ENCODE data around the gene PAGR1. TPM values are rescaled to one million over a fixed set of nuclear protein-coding genes. Genes with fewer than 3 reads are reported as not detected.
A peak's percentile ranks its signal among the peaks of the same experiment; 100 is the strongest.
"Not testable (repeated sequence)": the region's sequence is repeated elsewhere in the genome, so short reads cannot be mapped to it uniquely, and the experiment has no call there.

PAGR1 gene
- total RNA-seq, 1 donor from 2014 or later = 23.0 TPM

- Mint-ChIP-seq H3K4me1 (ENCODE audit: low read depth) (peaks cover 10% of the 10 kb centered on the region), H3K27me3 (ENCODE audit: low read depth) (peaks cover 6% of the 10 kb centered on the region), H3K9me3 (ENCODE audit: low read depth) (no peaks in the 10 kb centered on the region), H3K4me3 (ENCODE audit: unreplicated experiment) (no peak overlapping the region), H3K27ac (ENCODE audit: unreplicated experiment) (no peak overlapping the region), H3K36me3 (ENCODE audit: low read depth) (no peaks in the 10 kb centered on the region)
- TF ChIP-seq, protein P1, sequence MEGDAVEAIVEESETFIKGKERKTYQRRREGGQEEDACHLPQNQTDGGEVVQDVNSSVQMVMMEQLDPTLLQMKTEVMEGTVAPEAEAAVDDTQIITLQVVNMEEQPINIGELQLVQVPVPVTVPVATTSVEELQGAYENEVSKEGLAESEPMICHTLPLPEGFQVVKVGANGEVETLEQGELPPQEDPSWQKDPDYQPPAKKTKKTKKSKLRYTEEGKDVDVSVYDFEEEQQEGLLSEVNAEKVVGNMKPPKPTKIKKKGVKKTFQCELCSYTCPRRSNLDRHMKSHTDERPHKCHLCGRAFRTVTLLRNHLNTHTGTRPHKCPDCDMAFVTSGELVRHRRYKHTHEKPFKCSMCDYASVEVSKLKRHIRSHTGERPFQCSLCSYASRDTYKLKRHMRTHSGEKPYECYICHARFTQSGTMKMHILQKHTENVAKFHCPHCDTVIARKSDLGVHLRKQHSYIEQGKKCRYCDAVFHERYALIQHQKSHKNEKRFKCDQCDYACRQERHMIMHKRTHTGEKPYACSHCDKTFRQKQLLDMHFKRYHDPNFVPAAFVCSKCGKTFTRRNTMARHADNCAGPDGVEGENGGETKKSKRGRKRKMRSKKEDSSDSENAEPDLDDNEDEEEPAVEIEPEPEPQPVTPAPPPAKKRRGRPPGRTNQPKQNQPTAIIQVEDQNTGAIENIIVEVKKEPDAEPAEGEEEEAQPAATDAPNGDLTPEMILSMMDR (IDR thresholded peaks at IDR 0.05) = no peak
- DNase-seq (ENCODE audit: low spot score) = no peak
Measured at GRCh38 chr16:29784157-29784556, 31.8 kb upstream of the PAGR1 start.

DNA sequence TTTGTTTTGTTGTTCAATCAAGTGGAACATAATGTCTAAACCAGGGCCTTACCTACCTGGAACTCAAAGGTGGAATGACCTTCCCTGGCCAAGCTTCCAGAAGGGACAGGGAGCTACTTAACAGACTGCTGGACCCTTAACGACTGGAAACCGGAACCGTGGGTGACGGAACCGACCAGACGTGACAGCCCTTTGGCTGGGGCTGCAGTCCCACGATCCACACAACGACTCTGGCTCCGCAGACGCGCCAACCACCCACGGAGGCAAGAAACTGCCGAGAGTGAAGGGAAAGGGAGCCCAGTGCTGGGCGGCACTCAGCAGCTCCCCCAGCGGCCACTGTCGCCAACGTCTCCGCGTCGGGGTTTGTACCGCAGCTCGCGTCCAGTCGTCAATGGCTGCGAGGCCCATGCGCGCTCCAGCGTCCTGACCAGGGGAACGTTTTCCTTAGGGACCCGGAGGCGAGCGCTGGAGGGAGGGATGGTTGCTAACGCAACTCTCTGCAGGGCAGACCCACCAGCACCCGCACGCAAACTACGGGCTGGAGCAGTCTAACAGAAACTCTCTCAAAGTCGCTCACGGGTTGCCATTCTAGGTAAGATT, 31.0 kb upstream of the PAGR1 start:
- TF ChIP-seq, protein P1 (IDR thresholded peaks at IDR 0.05) = peak; percentile 86
- Mint-ChIP-seq H3K4me1 (ENCODE audit: low read depth) (peaks cover 14% of the 10 kb centered on the region), H3K36me3 (ENCODE audit: low read depth) (no peaks in the 10 kb centered on the region), H3K27me3 (ENCODE audit: low read depth) (peaks cover 6% of the 10 kb centered on the region), H3K4me3 (ENCODE audit: unreplicated experiment) (peak overlapping the region; percentile 50), H3K9me3 (ENCODE audit: low read depth) (no peaks in the 10 kb centered on the region), H3K27ac (ENCODE audit: unreplicated experiment) (no peak overlapping the region)
- peak; percentile 95 for DNase-seq (ENCODE audit: low spot score)

- not testable (repeated sequence) for H3K27ac Mint-ChIP-seq (ENCODE audit: unreplicated experiment); H3K9me3 Mint-ChIP-seq (ENCODE audit: low read depth); H3K27me3 Mint-ChIP-seq (ENCODE audit: low read depth); H3K36me3 Mint-ChIP-seq (ENCODE audit: low read depth); DNase-seq (ENCODE audit: low spot score); H3K4me3 Mint-ChIP-seq (ENCODE audit: unreplicated experiment)
- peaks cover 32% of the 10 kb centered on the region for H3K4me1 Mint-ChIP-seq (ENCODE audit: low read depth)
Measured at GRCh38 chr16:29787155-29787554, 28.8 kb upstream of the PAGR1 start.

DNA sequence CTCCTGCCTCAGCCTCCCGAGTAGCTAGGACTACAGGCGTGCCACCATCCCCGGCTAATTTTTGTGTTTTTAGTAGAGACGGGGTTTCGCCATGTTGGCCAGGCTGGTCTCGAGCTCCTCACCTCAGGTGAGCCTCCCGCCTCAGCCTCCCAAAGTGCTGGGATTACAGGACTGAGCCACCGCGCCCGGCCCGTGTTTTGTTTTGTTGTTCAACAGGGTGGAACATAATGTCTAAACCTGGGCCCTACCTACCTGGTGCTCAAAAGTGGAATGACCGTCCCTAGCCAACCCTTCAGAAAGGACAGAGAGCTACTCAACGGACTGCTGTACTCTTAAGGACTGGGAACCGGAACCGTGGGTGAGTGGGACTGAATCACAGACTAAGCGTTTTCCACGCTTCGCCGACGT, 26.2 kb upstream of the PAGR1 start:
- Mint-ChIP-seq H3K4me3 (ENCODE audit: unreplicated experiment) (peak overlapping the region; percentile 99), H3K27ac (ENCODE audit: unreplicated experiment) (peak overlapping the region; percentile 97), H3K9me3 (ENCODE audit: low read depth) (no peaks in the 10 kb centered on the region), H3K4me1 (ENCODE audit: low read depth) (peaks cover 36% of the 10 kb centered on the region), H3K27me3 (ENCODE audit: low read depth) (no peaks in the 10 kb centered on the region), H3K36me3 (ENCODE audit: low read depth) (no peaks in the 10 kb centered on the region)
- TF ChIP-seq, protein P1 (IDR thresholded peaks at IDR 0.05) = no peak
- no peak for DNase-seq (ENCODE audit: low spot score)

DNA sequence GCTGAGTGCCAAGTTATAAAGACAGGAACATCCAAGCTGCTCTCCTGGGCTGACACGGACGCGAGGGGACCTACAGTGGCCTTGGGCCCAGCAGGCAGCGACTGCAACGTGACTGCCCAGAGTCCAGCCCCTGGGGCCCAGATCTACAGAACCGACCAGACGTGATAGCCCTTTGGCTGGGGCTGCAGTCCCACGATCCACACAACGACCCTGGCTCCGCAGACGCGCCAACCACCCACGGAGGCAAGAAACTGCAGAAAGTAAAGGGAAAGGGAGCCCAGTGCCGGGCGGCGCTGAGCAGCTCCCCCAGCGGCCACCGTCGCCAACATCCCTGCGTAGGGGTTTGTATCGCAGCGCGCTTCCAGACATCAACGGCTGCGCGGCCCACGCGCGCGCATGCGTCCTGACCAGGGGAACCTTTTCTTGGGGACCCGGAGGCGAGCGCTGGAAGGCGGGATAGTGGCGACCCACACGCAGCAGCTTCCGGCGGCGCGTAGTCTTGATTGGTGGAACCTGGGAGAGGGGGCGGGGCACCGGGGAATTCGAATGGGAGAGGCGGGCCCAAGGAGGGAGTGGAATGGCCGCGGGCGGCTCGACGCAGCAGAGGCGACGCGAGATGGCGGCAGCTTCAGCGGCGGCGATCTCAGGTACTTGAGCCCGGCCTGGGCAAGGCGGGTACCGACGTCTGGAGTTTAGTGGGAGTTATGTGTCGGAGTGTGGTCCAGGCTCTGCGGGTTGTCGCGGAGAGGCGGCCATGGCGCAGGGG, 25.6 kb upstream of the PAGR1 start, which contains the start of gene KIF22:
TSS of gene KIF22 (plus strand) at position 569 of the 766 bp plus-strand sequence. CDS start at position 578, 9 bp downstream.
- TF ChIP-seq, protein P1 (IDR thresholded peaks at IDR 0.05) = peak; percentile 84
- H3K27ac Mint-ChIP-seq (ENCODE audit: unreplicated experiment) = peak within 1 kb of the TSS; percentile 97
- no peaks in the 10 kb centered on the region for H3K27me3 Mint-ChIP-seq (ENCODE audit: low read depth)
- peak; percentile 100 for DNase-seq (ENCODE audit: low spot score)
- H3K4me1 Mint-ChIP-seq (ENCODE audit: low read depth) = peaks cover 30% of the 10 kb centered on the region
- peak within 1 kb of the TSS; percentile 99 for H3K4me3 Mint-ChIP-seq (ENCODE audit: unreplicated experiment)
- H3K36me3 Mint-ChIP-seq (ENCODE audit: low read depth) = no peaks in the 10 kb centered on the region
- H3K9me3 Mint-ChIP-seq (ENCODE audit: low read depth) = no peaks in the 10 kb centered on the region
